Stimulated activated CD4-positive, alpha-beta T cell treated with anti-CD3 and anti-CD28 coated beads, Interleukin-2, amount 100 ng/mL, for 4 hours (primary cell): ENCODE measurements around the gene IFNG.

ENCODE experiments used
- DNase-seq: peaks from one replicate; pipeline ENCODE4 v3.0.0-alpha.2; 2020; ENCODE audit warnings: low read depth

The IFNG gene

GRCh38 chr12:68114606-68115005, 44.9 kb downstream of the IFNG start:
- DNase-seq = no peak

- DNase-seq = peak; percentile 35
Measured at GRCh38 chr12:68113644-68114043, 45.9 kb downstream of the IFNG start.

DNA sequence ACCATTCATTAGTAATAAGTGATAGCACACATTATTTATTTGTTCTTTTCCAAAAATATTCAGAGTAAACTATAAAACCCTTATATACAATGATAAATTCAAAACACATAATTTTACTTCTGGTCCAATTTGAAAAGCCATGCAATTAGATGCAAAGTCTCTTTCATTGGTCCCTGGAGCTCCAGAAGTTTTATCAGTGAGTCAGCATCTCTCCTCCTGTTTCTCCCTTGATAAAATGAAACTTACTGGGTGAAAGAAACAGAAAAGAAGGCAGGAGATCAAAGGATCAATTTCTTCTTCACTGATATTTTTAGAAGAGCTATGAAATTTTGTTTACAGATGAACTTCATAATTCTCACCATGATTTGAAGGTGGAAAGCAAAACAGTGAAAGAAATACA, 47.5 kb downstream of the IFNG start:
- no peak for DNase-seq

GRCh38 chr12:68109444-68110217, 49.9 kb downstream of the IFNG start:
- DNase-seq = no peak

- no peak for DNase-seq
Measured at GRCh38 chr12:68109001-68109400, 50.5 kb downstream of the IFNG start.

DNA sequence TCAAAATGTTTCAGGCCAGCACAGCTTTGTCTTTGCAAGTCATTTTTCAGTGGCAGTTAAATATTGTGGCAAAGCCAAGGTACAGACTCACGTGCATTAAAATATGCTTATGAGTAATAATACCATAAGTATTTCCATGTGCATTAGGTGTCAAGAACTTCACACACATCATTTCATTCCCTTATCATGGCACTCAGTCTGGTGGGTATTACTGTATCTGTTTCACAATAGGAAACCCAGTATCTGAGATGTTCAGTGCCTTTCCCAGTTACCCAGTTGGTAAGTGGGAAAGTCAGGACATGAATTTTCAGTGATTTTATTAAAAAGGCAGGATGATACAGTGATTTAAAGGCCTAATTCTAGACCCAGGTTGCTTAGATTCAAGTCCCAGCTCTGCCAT, 52.9 kb downstream of the IFNG start:
- no peak for DNase-seq

DNA sequence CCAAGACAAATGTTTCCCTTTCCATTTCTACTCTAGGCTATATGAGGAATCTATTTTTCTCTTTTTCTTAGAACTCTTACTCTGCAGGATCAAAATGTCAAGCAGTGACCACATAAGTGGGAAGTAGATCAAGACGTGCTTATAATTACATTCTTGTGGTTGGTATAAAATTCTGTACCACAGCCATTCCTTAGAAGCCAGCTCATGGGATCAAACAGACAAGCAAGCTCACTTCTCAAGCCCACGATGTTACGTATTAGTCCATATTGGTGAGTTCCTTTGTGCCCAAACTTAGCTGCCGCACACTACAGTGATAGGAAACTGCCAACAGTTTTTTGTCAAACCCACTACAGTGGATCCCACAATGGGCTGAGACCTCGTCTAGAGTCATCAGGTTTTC, 53.4 kb downstream of the IFNG start:
- DNase-seq = no peak
